Testis (tissue), 2 donors: ENCODE measurements around the gene ULK3.

Source experiments
- CTCF ChIP-seq, 3 experiments: fragments of 450-650 bp in 2 of 3; fragments of 200-600 bp in 1 of 3; sonication (generic) in 1 of 3; IDR thresholded peaks; one replicate each; pipeline ENCODE4 v1.5.1; 2016 to 2019; ENCODE audit warnings: antibody characterized with exemption in 3 of 3, mild to moderate bottlenecking in 2 of 3, moderate library complexity in 1 of 3
- POLR2A ChIP-seq: fragments of 450-650 bp; IDR thresholded peaks from one replicate; pipeline ENCODE4 v1.6.1; 2017; ENCODE audit warnings: antibody characterized with exemption, mild to moderate bottlenecking, moderate library complexity

GRCh38 chr15:74838746-74839525, 4.0 kb downstream of the ULK3 start:
- no peak for TF ChIP-seq CTCF (IDR thresholded peaks at IDR 0.05)
- no peak for TF ChIP-seq POLR2A
